HG02840 (cell line): ENCODE data around the gene DYSF.
"Not testable (repeated sequence)": the region's sequence is repeated elsewhere in the genome, so short reads cannot be mapped to it uniquely, and the experiment has no call there.

Experiments
- ATAC-seq: cut with Tn5 transposase; IDR thresholded peaks from one replicate; pipeline ENCODE4 v1.9.1; 2021; ENCODE audit warnings: mild to moderate bottlenecking, moderate library complexity, moderate number of reproducible peaks; ENCODE audit not compliant: unreplicated experiment, low FRiP score

Gene DYSF

GRCh38 chr2:71630454-71631328, 177.3 kb downstream of the DYSF start:
- ATAC-seq: no peak

GRCh38 chr2:71631411-71631931, 178.1 kb downstream of the DYSF start:
- no peak for ATAC-seq

- no peak for ATAC-seq
These were observed 179.7 kb downstream of the DYSF start for GRCh38 chr2:71633086-71633485.

- ATAC-seq: no peak
These were observed 181.2 kb downstream of the DYSF start for GRCh38 chr2:71634567-71634966.

GRCh38 chr2:71635798-71636197, 182.4 kb downstream of the DYSF start:
- no peak for ATAC-seq

- no peak for ATAC-seq
These were observed 183.8 kb downstream of the DYSF start for GRCh38 chr2:71637168-71637567.

GRCh38 chr2:71637736-71638135, 184.4 kb downstream of the DYSF start:
- ATAC-seq: no peak

- ATAC-seq: no peak
These were observed 186.4 kb downstream of the DYSF start for GRCh38 chr2:71639735-71640134.

GRCh38 chr2:71640489-71640888, 187.1 kb downstream of the DYSF start:
- no peak for ATAC-seq

GRCh38 chr2:71643674-71644357, 190.5 kb downstream of the DYSF start:
- no peak for ATAC-seq

- no peak for ATAC-seq
These were observed 192.7 kb downstream of the DYSF start for GRCh38 chr2:71646028-71646427.

- ATAC-seq: no peak
These were observed 194.0 kb downstream of the DYSF start for GRCh38 chr2:71647356-71647755.

- ATAC-seq: no peak
These were observed 202.1 kb downstream of the DYSF start for GRCh38 chr2:71655498-71655897.

GRCh38 chr2:71658256-71658655, 204.9 kb downstream of the DYSF start:
- ATAC-seq: not testable (repeated sequence)

- no peak for ATAC-seq
These were observed 205.4 kb downstream of the DYSF start for GRCh38 chr2:71658771-71659170.

- ATAC-seq: no peak
These were observed 206.6 kb downstream of the DYSF start for GRCh38 chr2:71659868-71660518.

- ATAC-seq: no peak
These were observed 208.4 kb downstream of the DYSF start for GRCh38 chr2:71661782-71662181.

GRCh38 chr2:71662665-71663394, 209.5 kb downstream of the DYSF start:
- ATAC-seq: no peak

- no peak for ATAC-seq
These were observed 210.8 kb downstream of the DYSF start for GRCh38 chr2:71664161-71664560.
